ENCODE data around the gene PDS5A. TPM values are rescaled to one million over a fixed set of nuclear protein-coding genes. Genes with fewer than 3 reads are reported as not detected.
"Not testable (repeated sequence)": the region's sequence is repeated elsewhere in the genome, so short reads cannot be mapped to it uniquely, and the experiment has no call there.

Gene PDS5A
- total RNA-seq, 1 experiment from 2014 or later = 78.8 TPM

DNA sequence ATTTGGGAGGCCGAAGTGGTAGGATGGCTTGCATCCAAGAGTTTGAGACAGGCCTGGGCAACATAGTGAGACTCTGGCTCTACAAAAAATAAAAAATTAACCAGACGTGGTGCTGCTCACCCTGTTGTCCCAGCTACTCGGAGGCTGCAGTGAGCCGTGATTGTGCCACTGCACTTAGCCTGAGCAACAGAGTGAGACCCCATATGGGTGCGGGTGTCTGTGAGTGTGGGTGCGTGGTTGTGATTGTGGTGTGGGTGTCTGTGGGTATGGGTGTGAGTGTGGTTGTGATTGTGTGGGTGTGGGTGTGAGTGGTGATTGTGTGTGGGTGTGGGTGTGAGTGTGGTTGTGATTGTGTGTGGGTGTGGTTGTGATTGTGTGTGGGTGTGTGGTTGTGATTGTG is 165.2 kb downstream of the PDS5A start:
- POLR2A ChIA-PET = no interaction called here
- H3K4me3 Mint-ChIP-seq (ENCODE audit: unreplicated experiment) = peak overlapping the region; percentile 5

GRCh38 chr4:39808231-39808749 is 169.4 kb downstream of the PDS5A start:
- CTCF ChIA-PET = interaction anchor here (0.7 to 0.9 kb wide), 2 partner anchors 131 to 339 kb away, joined by 5 read pairs; no protein-coding TSS in a partner anchor

More for the DNA sequence above, 165.2 kb downstream of the PDS5A start:
- BruUV-seq (replicated peaks) = no TSS peak
- no peaks in the 10 kb centered on the region for H3K9me3 ChIP-seq
- H3K36me3 Mint-ChIP-seq (ENCODE audit: insufficient read depth, unreplicated experiment) = peaks cover 28% of the 10 kb centered on the region
- intact Hi-C loops (cut with micrococcal nuclease; ENCODE audit: unreplicated experiment) = no loop called here
- no peaks in the 10 kb centered on the region for H3K27me3 Mint-ChIP-seq (ENCODE audit: insufficient read depth, unreplicated experiment)
- no peak overlapping the region for H3K4me3 ChIP-seq (ENCODE audit: low read depth, low read length)
- no peaks in the 10 kb centered on the region for H3K4me1 ChIP-seq
- H3K9me3 Mint-ChIP-seq (ENCODE audit: unreplicated experiment) = peaks cover 15% of the 10 kb centered on the region
- H3K27ac Mint-ChIP-seq (ENCODE audit: unreplicated experiment) = peak overlapping the region; percentile 70
- CTCF ChIA-PET = no interaction called here
- no peak for TF ChIP-seq CTCF (IDR thresholded peaks at IDR 0.05; ENCODE audit: insufficient read depth in 1 of 2, low read depth in 1 of 2, low read length in 1 of 2, severe bottlenecking in 1 of 2, unreplicated experiment in 1 of 2)
- H3K4me1 Mint-ChIP-seq (ENCODE audit: low read depth, unreplicated experiment) = no peaks in the 10 kb centered on the region
- H3K36me3 ChIP-seq (ENCODE audit: control insufficient read depth, insufficient read depth, low read length) = no peaks in the 10 kb centered on the region
- H3K27me3 ChIP-seq (replicated peaks; ENCODE audit: control insufficient read depth, insufficient read depth, low read length) = no peaks in the 10 kb centered on the region
- DNase-seq = no peak

GRCh38 chr4:39802005-39802404 is 175.7 kb downstream of the PDS5A start:
- POLR2A ChIA-PET = no interaction called here
- Histone ChIP-seq H3K4me1 (0 out of 2 replicates have a peak, but pooled peaks cover 3% of the 10 kb centered on the region), H3K36me3 (ENCODE audit: control insufficient read depth, insufficient read depth, low read length) (no peaks in the 10 kb centered on the region), H3K27me3 (replicated peaks; ENCODE audit: control insufficient read depth, insufficient read depth, low read length) (no peaks in the 10 kb centered on the region), H3K9me3 (no peaks in the 10 kb centered on the region), H3K4me3 (ENCODE audit: low read depth, low read length) (no peak overlapping the region)
- CTCF ChIA-PET = no interaction called here
- no peak for TF ChIP-seq CTCF (IDR thresholded peaks at IDR 0.05; ENCODE audit: insufficient read depth in 1 of 2, low read depth in 1 of 2, low read length in 1 of 2, severe bottlenecking in 1 of 2, unreplicated experiment in 1 of 2)
- Mint-ChIP-seq H3K27me3 (ENCODE audit: insufficient read depth, unreplicated experiment) (no peaks in the 10 kb centered on the region), H3K9me3 (ENCODE audit: unreplicated experiment) (no peaks in the 10 kb centered on the region), H3K36me3 (ENCODE audit: insufficient read depth, unreplicated experiment) (no peaks in the 10 kb centered on the region), H3K27ac (ENCODE audit: unreplicated experiment) (no peak overlapping the region), H3K4me3 (ENCODE audit: unreplicated experiment) (no peak overlapping the region), H3K4me1 (ENCODE audit: low read depth, unreplicated experiment) (peaks cover 8% of the 10 kb centered on the region)
- no TSS peak for BruUV-seq (replicated peaks)
- no peak for DNase-seq
- intact Hi-C loops (cut with micrococcal nuclease; ENCODE audit: unreplicated experiment) = no loop called here

More at GRCh38 chr4:39808231-39808749, 169.4 kb downstream of the PDS5A start:
- POLR2A ChIA-PET = no interaction called here
- Mint-ChIP-seq H3K4me3 (ENCODE audit: unreplicated experiment) (no peak overlapping the region), H3K9me3 (ENCODE audit: unreplicated experiment) (peaks cover 15% of the 10 kb centered on the region), H3K27ac (ENCODE audit: unreplicated experiment) (no peak overlapping the region), H3K36me3 (ENCODE audit: insufficient read depth, unreplicated experiment) (peaks cover 13% of the 10 kb centered on the region), H3K27me3 (ENCODE audit: insufficient read depth, unreplicated experiment) (no peaks in the 10 kb centered on the region), H3K4me1 (ENCODE audit: low read depth, unreplicated experiment) (no peaks in the 10 kb centered on the region)
- no peak for DNase-seq
- H3K4me3 ChIP-seq (ENCODE audit: low read depth, low read length) = no peak overlapping the region
- H3K9me3 ChIP-seq = no peaks in the 10 kb centered on the region
- no peaks in the 10 kb centered on the region for H3K36me3 ChIP-seq (ENCODE audit: control insufficient read depth, insufficient read depth, low read length)
- H3K4me1 ChIP-seq = no peaks in the 10 kb centered on the region
- TF ChIP-seq CTCF (IDR thresholded peaks at IDR 0.05; ENCODE audit: insufficient read depth in 1 of 2, low read depth in 1 of 2, low read length in 1 of 2, severe bottlenecking in 1 of 2, unreplicated experiment in 1 of 2) = no peak
- no TSS peak for BruUV-seq (replicated peaks)
- no peaks in the 10 kb centered on the region for H3K27me3 ChIP-seq (replicated peaks; ENCODE audit: control insufficient read depth, insufficient read depth, low read length)
- intact Hi-C loops (cut with micrococcal nuclease; ENCODE audit: unreplicated experiment) = no loop called here

DNA sequence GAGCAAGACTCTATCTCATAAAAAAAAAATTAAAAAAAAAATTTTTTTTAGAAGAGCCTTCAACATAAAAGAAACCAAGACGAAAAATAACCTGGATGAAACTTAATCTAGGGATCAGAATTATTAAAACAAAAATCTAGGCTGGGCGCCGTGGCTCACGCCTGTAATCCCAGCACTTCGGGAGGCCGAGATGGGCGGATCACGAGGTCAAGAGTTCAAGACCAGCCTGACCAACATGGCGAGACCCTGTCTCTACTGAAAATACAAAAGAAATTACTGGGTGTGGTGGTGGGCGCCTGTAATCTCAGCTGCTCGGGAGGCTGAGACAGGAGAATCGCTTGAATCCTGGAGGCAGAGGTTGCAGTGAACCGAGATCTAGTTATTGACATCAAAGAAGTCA is 184.7 kb downstream of the PDS5A start:
- H3K27ac Mint-ChIP-seq (ENCODE audit: unreplicated experiment); H3K9me3 ChIP-seq; H3K4me1 Mint-ChIP-seq (ENCODE audit: low read depth, unreplicated experiment); H3K4me3 ChIP-seq (ENCODE audit: low read depth, low read length); BruUV-seq (replicated peaks); POLR2A ChIA-PET; H3K36me3 Mint-ChIP-seq (ENCODE audit: insufficient read depth, unreplicated experiment); H3K4me3 Mint-ChIP-seq (ENCODE audit: unreplicated experiment); H3K27me3 ChIP-seq (replicated peaks; ENCODE audit: control insufficient read depth, insufficient read depth, low read length); DNase-seq; H3K36me3 ChIP-seq (ENCODE audit: control insufficient read depth, insufficient read depth, low read length); CTCF ChIA-PET; H3K4me1 ChIP-seq; H3K27me3 Mint-ChIP-seq (ENCODE audit: insufficient read depth, unreplicated experiment); H3K9me3 Mint-ChIP-seq (ENCODE audit: unreplicated experiment); intact Hi-C loops (cut with micrococcal nuclease; ENCODE audit: unreplicated experiment): not testable (repeated sequence)
